Testis (tissue), 2 donors: ENCODE measurements around the gene ORC2.

Source experiments
- POLR2A ChIP-seq: fragments of 450-650 bp; IDR thresholded peaks from one replicate; pipeline ENCODE4 v1.6.1; 2017; ENCODE audit warnings: antibody characterized with exemption, mild to moderate bottlenecking, moderate library complexity
- TF ChIP-seq, protein P1 (sequence below), 3 experiments: fragments of 450-650 bp in 2 of 3; fragments of 200-600 bp in 1 of 3; sonication (generic) in 1 of 3; IDR thresholded peaks; one replicate each; pipeline ENCODE4 v1.5.1; 2016 to 2019; ENCODE audit warnings: antibody characterized with exemption in 3 of 3, mild to moderate bottlenecking in 2 of 3, moderate library complexity in 1 of 3

DNA sequence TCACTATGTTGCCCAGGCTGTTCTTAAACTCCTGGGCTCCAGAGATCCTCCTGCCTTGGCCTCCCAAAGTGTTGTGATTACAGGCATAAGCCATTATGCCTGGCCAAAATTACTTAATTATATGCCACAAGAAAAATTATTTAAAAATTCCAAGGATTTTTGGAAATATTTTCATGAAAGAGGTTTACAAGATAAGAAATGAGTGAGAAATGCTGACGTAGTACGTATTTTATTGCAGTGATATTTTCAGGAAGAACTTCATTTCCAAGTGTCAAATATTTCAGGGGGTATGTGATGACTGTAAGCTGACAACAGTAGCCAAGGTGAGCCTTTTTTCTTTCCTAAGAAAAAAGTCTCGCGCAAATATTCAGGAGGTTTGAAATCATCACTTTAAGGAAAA is 53.5 kb downstream of the ORC2 start:
- no peak for TF ChIP-seq POLR2A
- TF ChIP-seq, protein P1, sequence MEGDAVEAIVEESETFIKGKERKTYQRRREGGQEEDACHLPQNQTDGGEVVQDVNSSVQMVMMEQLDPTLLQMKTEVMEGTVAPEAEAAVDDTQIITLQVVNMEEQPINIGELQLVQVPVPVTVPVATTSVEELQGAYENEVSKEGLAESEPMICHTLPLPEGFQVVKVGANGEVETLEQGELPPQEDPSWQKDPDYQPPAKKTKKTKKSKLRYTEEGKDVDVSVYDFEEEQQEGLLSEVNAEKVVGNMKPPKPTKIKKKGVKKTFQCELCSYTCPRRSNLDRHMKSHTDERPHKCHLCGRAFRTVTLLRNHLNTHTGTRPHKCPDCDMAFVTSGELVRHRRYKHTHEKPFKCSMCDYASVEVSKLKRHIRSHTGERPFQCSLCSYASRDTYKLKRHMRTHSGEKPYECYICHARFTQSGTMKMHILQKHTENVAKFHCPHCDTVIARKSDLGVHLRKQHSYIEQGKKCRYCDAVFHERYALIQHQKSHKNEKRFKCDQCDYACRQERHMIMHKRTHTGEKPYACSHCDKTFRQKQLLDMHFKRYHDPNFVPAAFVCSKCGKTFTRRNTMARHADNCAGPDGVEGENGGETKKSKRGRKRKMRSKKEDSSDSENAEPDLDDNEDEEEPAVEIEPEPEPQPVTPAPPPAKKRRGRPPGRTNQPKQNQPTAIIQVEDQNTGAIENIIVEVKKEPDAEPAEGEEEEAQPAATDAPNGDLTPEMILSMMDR (IDR thresholded peaks at IDR 0.05): no peak
